ENCODE data around the gene HERC4. TPM values are rescaled to one million over a fixed set of nuclear protein-coding genes. Genes with fewer than 3 reads are reported as not detected.
A peak's percentile ranks its signal among the peaks of the same experiment; 100 is the strongest.

The HERC4 gene
- total and polyA plus RNA-seq, 7 donors, result 8.8 to 29.4 (median 18.0) TPM

DNA sequence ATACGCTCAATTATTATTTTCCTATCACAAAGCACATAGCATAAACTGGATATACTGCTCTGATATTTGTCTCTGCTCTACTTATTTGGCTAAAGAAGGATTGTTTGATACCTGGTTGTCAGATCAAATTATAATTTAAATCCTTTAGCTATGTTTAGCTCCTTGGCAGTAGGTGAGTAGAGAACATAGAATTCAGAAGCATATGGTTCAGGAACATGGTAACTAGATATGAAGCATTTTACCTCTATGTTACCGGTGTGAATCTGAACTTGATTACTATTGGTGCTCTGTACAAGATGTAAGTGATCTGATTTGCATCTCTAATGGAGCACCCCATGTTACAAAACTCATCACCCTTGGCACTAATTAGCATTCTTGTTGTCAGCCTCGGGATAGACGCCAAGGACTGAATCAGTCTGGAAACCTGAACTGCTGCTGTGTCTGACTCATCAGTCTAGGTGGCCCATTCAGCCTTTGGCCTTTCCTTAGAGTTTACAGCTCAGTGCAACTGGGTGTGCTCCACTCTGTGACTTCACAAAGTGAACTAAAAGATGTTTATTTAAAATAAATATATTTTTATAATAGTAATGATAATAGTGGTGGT lies 21.9 kb upstream of the HERC4 start:
- intact Hi-C loops (cut with DNase I), result no loop called here
- DNase-seq (peak; percentile 57 to 66), ATAC-seq (peak; percentile 93 to 96 (median 94))
- H3K4me3 ChIP-seq, result peak overlapping the region; percentile 27
- no peaks in the 10 kb centered on the region for H3K27me3 ChIP-seq (ENCODE audit: insufficient read depth in 3 of 3, low read length in 2 of 3)
- WGBS, 3 donors, result 24 to 40% (median 25%) methylated on average over 4 of the region's 4 CpGs
- TF ChIP-seq CTCF (IDR thresholded peaks at IDR 0.05), result no peak
- peak overlapping the region; percentile 93 for H3K27ac ChIP-seq
- H3K9me3 ChIP-seq, result no peaks in the 10 kb centered on the region
- no peaks in the 10 kb centered on the region for H3K36me3 ChIP-seq (ENCODE audit: insufficient read depth in 1 of 2, low read depth in 1 of 2)
- H3K4me1 ChIP-seq, result peaks cover 45% of the 10 kb centered on the region

- no peaks in the 10 kb centered on the region for H3K36me3 ChIP-seq (ENCODE audit: insufficient read depth in 1 of 2, low read depth in 1 of 2)
- no peaks in the 10 kb centered on the region for H3K27me3 ChIP-seq (ENCODE audit: insufficient read depth in 3 of 3, low read length in 2 of 3)
- peak overlapping the region; percentile 93 for H3K27ac ChIP-seq
- H3K9me3 ChIP-seq, result no peaks in the 10 kb centered on the region
- 29 to 47% (median 43%) methylated on average over 2 of the region's 2 CpGs for WGBS, 3 donors
- DNase-seq (no peak), ATAC-seq (peak; percentile 19 to 29 (median 23))
- intact Hi-C loops (cut with DNase I), result no loop called here
- peaks cover 38% of the 10 kb centered on the region for H3K4me1 ChIP-seq
- no peak for TF ChIP-seq CTCF (IDR thresholded peaks at IDR 0.05)
- H3K4me3 ChIP-seq, result no peak overlapping the region
Observed at GRCh38 chr10:68095153-68095552, 20.1 kb upstream of the HERC4 start.

- ATAC-seq, result no peak
- H3K4me3 ChIP-seq, result no peak overlapping the region
- 88 to 98% (median 91%) methylated on average over 2 of the region's 2 CpGs for WGBS, 3 donors
- intact Hi-C loops (cut with DNase I), result no loop called here
- peaks cover 28% of the 10 kb centered on the region for H3K4me1 ChIP-seq
- H3K36me3 ChIP-seq (ENCODE audit: insufficient read depth in 1 of 2, low read depth in 1 of 2), result no peaks in the 10 kb centered on the region
- peak overlapping the region; percentile 93 for H3K27ac ChIP-seq
- DNase-seq, result no peak
- no peaks in the 10 kb centered on the region for H3K27me3 ChIP-seq (ENCODE audit: insufficient read depth in 3 of 3, low read length in 2 of 3)
- no peaks in the 10 kb centered on the region for H3K9me3 ChIP-seq
- no peak for TF ChIP-seq CTCF (IDR thresholded peaks at IDR 0.05)
Observed at GRCh38 chr10:68092512-68092911, 17.4 kb upstream of the HERC4 start.

DNA sequence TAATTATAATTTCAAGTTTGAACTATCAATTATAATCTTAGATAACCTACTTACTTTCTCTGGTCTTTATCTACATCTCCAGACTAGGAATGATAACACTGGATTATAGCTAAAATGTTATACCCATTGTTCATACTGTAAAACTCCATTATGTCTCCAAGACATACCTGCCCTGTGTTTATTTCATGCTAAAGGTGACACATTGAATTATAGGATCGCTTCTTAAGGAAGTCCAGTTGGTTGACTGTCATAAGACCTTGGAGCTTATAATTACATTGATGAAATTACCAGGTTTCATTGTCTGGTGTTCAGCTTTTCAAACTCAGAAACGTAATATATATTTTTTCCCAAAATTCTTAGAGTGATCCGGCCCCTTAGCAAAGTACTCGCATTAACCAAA lies 15.5 kb upstream of the HERC4 start:
- no peaks in the 10 kb centered on the region for H3K27me3 ChIP-seq (ENCODE audit: insufficient read depth in 3 of 3, low read length in 2 of 3)
- peaks cover 30% of the 10 kb centered on the region for H3K4me1 ChIP-seq
- TF ChIP-seq CTCF (IDR thresholded peaks at IDR 0.05), result no peak
- 63 to 74% (median 70%) methylated on average over 4 of the region's 4 CpGs for WGBS, 3 donors
- no peaks in the 10 kb centered on the region for H3K9me3 ChIP-seq
- peak overlapping the region; percentile 93 for H3K27ac ChIP-seq
- intact Hi-C loops (cut with DNase I), result no loop called here
- ATAC-seq, result no peak
- no peak for DNase-seq
- peak overlapping the region; percentile 69 for H3K4me3 ChIP-seq
- no peaks in the 10 kb centered on the region for H3K36me3 ChIP-seq (ENCODE audit: insufficient read depth in 1 of 2, low read depth in 1 of 2)

DNA sequence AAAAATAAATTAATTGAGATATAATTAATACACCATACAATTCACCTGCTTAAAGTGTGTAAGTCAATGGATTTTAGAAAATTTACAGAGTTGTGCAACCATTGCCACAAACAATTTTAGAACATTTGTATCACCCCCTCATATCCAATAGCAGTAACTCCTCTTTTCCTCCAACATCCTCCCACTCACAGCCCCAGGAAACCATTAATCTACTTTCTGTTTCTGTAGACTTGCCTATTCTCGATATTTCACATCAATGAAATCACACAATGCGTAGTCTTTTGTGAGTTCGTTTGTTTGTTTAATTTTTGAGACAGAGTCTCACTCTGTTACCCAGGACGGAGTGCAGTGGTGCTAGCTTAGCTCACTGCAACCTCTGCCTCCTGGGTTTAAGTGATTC lies 13.7 kb upstream of the HERC4 start:
- ATAC-seq (peak in 1 of 4 donors; percentile 20), DNase-seq (no peak)
- intact Hi-C loops (cut with DNase I), result loop anchor here in 1 of 2 donors (2.0 to 10.0 kb wide), 2 partner anchors 18 to 216 kb away; no protein-coding TSS in a partner anchor
- H3K27ac ChIP-seq, result peak overlapping the region; percentile 93
- peaks cover 32% of the 10 kb centered on the region for H3K4me1 ChIP-seq
- no peaks in the 10 kb centered on the region for H3K9me3 ChIP-seq
- no peak for TF ChIP-seq CTCF (IDR thresholded peaks at IDR 0.05)
- H3K36me3 ChIP-seq (ENCODE audit: insufficient read depth in 1 of 2, low read depth in 1 of 2), result no peaks in the 10 kb centered on the region
- H3K27me3 ChIP-seq (ENCODE audit: insufficient read depth in 3 of 3, low read length in 2 of 3), result no peaks in the 10 kb centered on the region
- 58 to 62% (median 60%) methylated on average over 4 of the region's 4 CpGs for WGBS, 3 donors
- H3K4me3 ChIP-seq, result peak overlapping the region; percentile 69

Measured in psoas muscle (tissue), 8 donors.